SU-DHL-6 (cell line): Measurements from ENCODE around the gene GDI2.

Source experiments
- EZH2phosphoT487 ChIP-seq: fragments of 200-600 bp; sonication (generic), shearing (Covaris generic); conservative IDR thresholded peaks from 2 replicates; pipeline ENCODE4 v1.6.1; 2018; ENCODE audit warnings: mild to moderate bottlenecking, antibody characterized with exemption, low read length, moderate library complexity, mixed read lengths
- TF ChIP-seq, protein P1 (sequence below): fragments of 200-600 bp; sonication (generic); IDR thresholded peaks from one replicate; pipeline ENCODE4 v1.5.1; 2017; ENCODE audit warnings: antibody characterized with exemption, mild to moderate bottlenecking, low read length, moderate library complexity; ENCODE audit not compliant: insufficient read depth, poor library complexity, severe bottlenecking

- TF ChIP-seq, protein P1, sequence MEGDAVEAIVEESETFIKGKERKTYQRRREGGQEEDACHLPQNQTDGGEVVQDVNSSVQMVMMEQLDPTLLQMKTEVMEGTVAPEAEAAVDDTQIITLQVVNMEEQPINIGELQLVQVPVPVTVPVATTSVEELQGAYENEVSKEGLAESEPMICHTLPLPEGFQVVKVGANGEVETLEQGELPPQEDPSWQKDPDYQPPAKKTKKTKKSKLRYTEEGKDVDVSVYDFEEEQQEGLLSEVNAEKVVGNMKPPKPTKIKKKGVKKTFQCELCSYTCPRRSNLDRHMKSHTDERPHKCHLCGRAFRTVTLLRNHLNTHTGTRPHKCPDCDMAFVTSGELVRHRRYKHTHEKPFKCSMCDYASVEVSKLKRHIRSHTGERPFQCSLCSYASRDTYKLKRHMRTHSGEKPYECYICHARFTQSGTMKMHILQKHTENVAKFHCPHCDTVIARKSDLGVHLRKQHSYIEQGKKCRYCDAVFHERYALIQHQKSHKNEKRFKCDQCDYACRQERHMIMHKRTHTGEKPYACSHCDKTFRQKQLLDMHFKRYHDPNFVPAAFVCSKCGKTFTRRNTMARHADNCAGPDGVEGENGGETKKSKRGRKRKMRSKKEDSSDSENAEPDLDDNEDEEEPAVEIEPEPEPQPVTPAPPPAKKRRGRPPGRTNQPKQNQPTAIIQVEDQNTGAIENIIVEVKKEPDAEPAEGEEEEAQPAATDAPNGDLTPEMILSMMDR, result no peak
- no peak for TF ChIP-seq EZH2phosphoT487
These were observed 52.0 kb downstream of the GDI2 start for GRCh38 chr10:5761220-5761619.
